Liver (tissue), 9 donors: Measurements from ENCODE around the gene HAUS7. TPM values are rescaled to one million over a fixed set of nuclear protein-coding genes. Genes with fewer than 3 reads are reported as not detected.

ENCODE experiments used
- DNase-seq: peaks from one replicate; pipeline ENCODE4 v3.0.0-alpha.2; 2017; ENCODE audit warnings: low spot score
- H3K27ac ChIP-seq, 2 donors: one replicate each; pipeline ENCODE4 v1.7.0; 2013; ENCODE audit warnings: inconsistent platforms in 2 of 2, low read length in 2 of 2, control low read depth in 1 of 2, low read depth in 1 of 2, mild to moderate bottlenecking in 1 of 2
- H3K27me3 ChIP-seq, 4 donors: one replicate each; pipeline versions ENCODE4 v1.6.1 to v1.7.0; 2013; ENCODE audit warnings: low read length in 3 of 4, inconsistent platforms in 1 of 4, mild to moderate bottlenecking in 1 of 4, moderate library complexity in 1 of 4; ENCODE audit not compliant: control insufficient read depth in 4 of 4, insufficient read depth in 4 of 4
- H3K36me3 ChIP-seq, 4 donors: one replicate each; pipeline versions ENCODE4 v1.6.1 to v1.7.0; 2013; ENCODE audit warnings: low read length in 3 of 4, mild to moderate bottlenecking in 3 of 4, low read depth in 1 of 4, moderate library complexity in 1 of 4; ENCODE audit not compliant: control insufficient read depth in 4 of 4, insufficient read depth in 3 of 4
- H3K4me1 ChIP-seq, 4 donors: one replicate each; pipeline versions ENCODE4 v1.6.1 to v1.7.0; 2013; ENCODE audit warnings: low read length in 3 of 4, mild to moderate bottlenecking in 3 of 4, moderate library complexity in 1 of 4; ENCODE audit not compliant: control insufficient read depth in 4 of 4, insufficient read depth in 4 of 4
- H3K4me3 ChIP-seq, 3 donors: one replicate each; pipeline versions ENCODE4 v1.6.1 to v1.7.0; 2013; ENCODE audit warnings: low read length in 3 of 3, control low read depth in 1 of 3, low read depth in 1 of 3, mild to moderate bottlenecking in 1 of 3
- H3K9ac ChIP-seq, 2 donors: one replicate each; pipeline ENCODE4 v1.7.0; 2013; ENCODE audit warnings: low read length in 2 of 2, mild to moderate bottlenecking in 2 of 2, moderate library complexity in 2 of 2, control low read depth in 1 of 2, low read depth in 1 of 2
- H3K9me3 ChIP-seq, 4 donors: one replicate each; pipeline versions ENCODE4 v1.6.1 to v1.7.0; 2013; ENCODE audit warnings: low read length in 3 of 4; ENCODE audit not compliant: control insufficient read depth in 4 of 4
- ATF3 ChIP-seq: IDR thresholded peaks from 2 replicates; pipeline ENCODE4 v1.6.1; 2016; ENCODE audit warnings: antibody characterized with exemption
- EGR1 ChIP-seq, 2 donors: IDR thresholded peaks; 2 replicates each; pipeline ENCODE4 v1.6.1; 2016 to 2018; ENCODE audit warnings: antibody characterized with exemption in 2 of 2, low read depth in 2 of 2
- FOXA1 ChIP-seq: IDR thresholded peaks from 2 replicates; pipeline ENCODE4 v1.6.1; 2016; ENCODE audit warnings: antibody characterized with exemption
- FOXA2 ChIP-seq: IDR thresholded peaks from 2 replicates; pipeline ENCODE4 v1.6.1; 2016; ENCODE audit warnings: antibody characterized with exemption
- GABPA ChIP-seq, 2 donors: IDR thresholded peaks in 1 of 2; conservative IDR thresholded peaks in 1 of 2; 2 replicates each; pipeline ENCODE4 v1.6.1; 2016; ENCODE audit warnings: antibody characterized with exemption in 2 of 2, mild to moderate bottlenecking in 1 of 2, moderate library complexity in 1 of 2
- HNF4A ChIP-seq, 2 donors: conservative IDR thresholded peaks; 2 replicates each; pipeline ENCODE4 v1.6.1; 2016; ENCODE audit warnings: antibody characterized with exemption in 2 of 2, mild to moderate bottlenecking in 2 of 2
- HNF4G ChIP-seq: IDR thresholded peaks from 2 replicates; pipeline ENCODE4 v1.6.1; 2016; ENCODE audit warnings: antibody characterized with exemption
- JUND ChIP-seq, 2 donors: IDR thresholded peaks; 2 replicates each; pipeline ENCODE4 v1.6.1; 2016; ENCODE audit warnings: antibody characterized with exemption in 2 of 2
- NR2F2 ChIP-seq: IDR thresholded peaks from 2 replicates; pipeline ENCODE4 v1.6.1; 2016; ENCODE audit warnings: antibody characterized with exemption
- RAD21 ChIP-seq, 2 donors: IDR thresholded peaks; 2 replicates each; pipeline ENCODE4 v1.6.1; 2016; ENCODE audit warnings: antibody characterized with exemption in 2 of 2, mild to moderate bottlenecking in 2 of 2
- RXRA ChIP-seq, 2 donors: IDR thresholded peaks; 2 replicates each; pipeline ENCODE4 v1.6.1; 2017 to 2018; ENCODE audit warnings: antibody characterized with exemption in 2 of 2, mild to moderate bottlenecking in 1 of 2
- SP1 ChIP-seq: IDR thresholded peaks from 2 replicates; pipeline ENCODE4 v1.6.1; 2018; ENCODE audit warnings: antibody characterized with exemption, mild to moderate bottlenecking
- TAF1 ChIP-seq: conservative IDR thresholded peaks from 2 replicates; pipeline ENCODE4 v1.6.1; 2016; ENCODE audit warnings: antibody characterized with exemption, mild to moderate bottlenecking
- YY1 ChIP-seq: IDR thresholded peaks from 2 replicates; pipeline ENCODE4 v1.6.1; 2016; ENCODE audit warnings: antibody characterized with exemption, mild to moderate bottlenecking
- ZBTB33 ChIP-seq: IDR thresholded peaks from 2 replicates; pipeline ENCODE4 v1.6.1; 2016; ENCODE audit warnings: antibody characterized with exemption
- WGBS: extraction: QIAGEN DNeasy Blood & Tissue Kit; methylation state at CpG from one replicate; pipeline ENCODE4 v1.1.7; 2013; 5-methylcytosine and 5-hydroxymethylcytosine counted together
- polyA plus RNA-seq, 2 donors: library from polyadenylated mRNA; stranded (reverse) in 1 of 2; unstranded in 1 of 2; fragments of 200-250 nt in 1 of 2; fragments of >200 nt in 1 of 2; fragmentation: Nextera tagmentation in 1 of 2; extraction: Ambion mirVana in 1 of 2; gene quantifications; one replicate each; pipeline versions ENCODE4 v1.2.1 to v1.2.3, GENCODE V29; 2013 to 2015
- total RNA-seq, 2 donors: library from RNA; depleted of rRNA; stranded (reverse); fragments of >200 nt; gene quantifications; one replicate each; pipeline ENCODE4 v1.2.3, GENCODE V29; 2014
- TF ChIP-seq, protein P1 (sequence below): IDR thresholded peaks from 2 replicates; pipeline ENCODE4 v1.6.1; 2016; ENCODE audit warnings: antibody characterized with exemption
- TF ChIP-seq, protein P2 (sequence below): fragments of 150-350 bp; IDR thresholded peaks from 2 replicates; pipeline ENCODE4 v1.5.1; 2017; ENCODE audit warnings: improper control_type of control experiment, low read depth, low read length; ENCODE audit not compliant: missing input control
- TF ChIP-seq, protein P3 (sequence below): IDR thresholded peaks from 2 replicates; pipeline ENCODE4 v1.6.1; 2016; ENCODE audit warnings: antibody characterized with exemption, mild to moderate bottlenecking
- donor health status: healthy.
- donor health status: healthy.
- donor health status: healthy.
- donor health status: healthy.
- donor health status: healthy.

Gene HAUS7
- total and polyA plus RNA-seq, 4 donors: 7.0 to 8.9 (median 7.8) TPM

GRCh38 chrX:153456161-153456560 lies 14.2 kb downstream of the HAUS7 start:
- H3K27ac ChIP-seq: no peak overlapping the region
- no peak for TF ChIP-seq JUND (IDR thresholded peaks at IDR 0.05)
- no peak for TF ChIP-seq TAF1
- no peak for TF ChIP-seq SP1
- no peak for TF ChIP-seq ZBTB33
- TF ChIP-seq FOXA1: no peak
- no peak for TF ChIP-seq EGR1 (IDR thresholded peaks at IDR 0.05; ENCODE audit: low read depth in 2 of 2)
- TF ChIP-seq HNF4A (conservative IDR thresholded peaks at IDR 0.05): no peak
- TF ChIP-seq HNF4G: no peak
- TF ChIP-seq YY1: no peak
- TF ChIP-seq, protein P1, sequence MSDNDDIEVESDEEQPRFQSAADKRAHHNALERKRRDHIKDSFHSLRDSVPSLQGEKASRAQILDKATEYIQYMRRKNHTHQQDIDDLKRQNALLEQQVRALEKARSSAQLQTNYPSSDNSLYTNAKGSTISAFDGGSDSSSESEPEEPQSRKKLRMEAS: no peak
- no peak for TF ChIP-seq NR2F2
- no peak for TF ChIP-seq ATF3
- no peak for TF ChIP-seq FOXA2
- no peak for TF ChIP-seq RAD21 (IDR thresholded peaks at IDR 0.05)
- TF ChIP-seq, protein P2, sequence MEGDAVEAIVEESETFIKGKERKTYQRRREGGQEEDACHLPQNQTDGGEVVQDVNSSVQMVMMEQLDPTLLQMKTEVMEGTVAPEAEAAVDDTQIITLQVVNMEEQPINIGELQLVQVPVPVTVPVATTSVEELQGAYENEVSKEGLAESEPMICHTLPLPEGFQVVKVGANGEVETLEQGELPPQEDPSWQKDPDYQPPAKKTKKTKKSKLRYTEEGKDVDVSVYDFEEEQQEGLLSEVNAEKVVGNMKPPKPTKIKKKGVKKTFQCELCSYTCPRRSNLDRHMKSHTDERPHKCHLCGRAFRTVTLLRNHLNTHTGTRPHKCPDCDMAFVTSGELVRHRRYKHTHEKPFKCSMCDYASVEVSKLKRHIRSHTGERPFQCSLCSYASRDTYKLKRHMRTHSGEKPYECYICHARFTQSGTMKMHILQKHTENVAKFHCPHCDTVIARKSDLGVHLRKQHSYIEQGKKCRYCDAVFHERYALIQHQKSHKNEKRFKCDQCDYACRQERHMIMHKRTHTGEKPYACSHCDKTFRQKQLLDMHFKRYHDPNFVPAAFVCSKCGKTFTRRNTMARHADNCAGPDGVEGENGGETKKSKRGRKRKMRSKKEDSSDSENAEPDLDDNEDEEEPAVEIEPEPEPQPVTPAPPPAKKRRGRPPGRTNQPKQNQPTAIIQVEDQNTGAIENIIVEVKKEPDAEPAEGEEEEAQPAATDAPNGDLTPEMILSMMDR: no peak
- no peak for TF ChIP-seq GABPA (IDR thresholded peaks at IDR 0.05 in 1 of 2, conservative IDR thresholded peaks at IDR 0.05 in 1 of 2)
- TF ChIP-seq, protein P3, sequence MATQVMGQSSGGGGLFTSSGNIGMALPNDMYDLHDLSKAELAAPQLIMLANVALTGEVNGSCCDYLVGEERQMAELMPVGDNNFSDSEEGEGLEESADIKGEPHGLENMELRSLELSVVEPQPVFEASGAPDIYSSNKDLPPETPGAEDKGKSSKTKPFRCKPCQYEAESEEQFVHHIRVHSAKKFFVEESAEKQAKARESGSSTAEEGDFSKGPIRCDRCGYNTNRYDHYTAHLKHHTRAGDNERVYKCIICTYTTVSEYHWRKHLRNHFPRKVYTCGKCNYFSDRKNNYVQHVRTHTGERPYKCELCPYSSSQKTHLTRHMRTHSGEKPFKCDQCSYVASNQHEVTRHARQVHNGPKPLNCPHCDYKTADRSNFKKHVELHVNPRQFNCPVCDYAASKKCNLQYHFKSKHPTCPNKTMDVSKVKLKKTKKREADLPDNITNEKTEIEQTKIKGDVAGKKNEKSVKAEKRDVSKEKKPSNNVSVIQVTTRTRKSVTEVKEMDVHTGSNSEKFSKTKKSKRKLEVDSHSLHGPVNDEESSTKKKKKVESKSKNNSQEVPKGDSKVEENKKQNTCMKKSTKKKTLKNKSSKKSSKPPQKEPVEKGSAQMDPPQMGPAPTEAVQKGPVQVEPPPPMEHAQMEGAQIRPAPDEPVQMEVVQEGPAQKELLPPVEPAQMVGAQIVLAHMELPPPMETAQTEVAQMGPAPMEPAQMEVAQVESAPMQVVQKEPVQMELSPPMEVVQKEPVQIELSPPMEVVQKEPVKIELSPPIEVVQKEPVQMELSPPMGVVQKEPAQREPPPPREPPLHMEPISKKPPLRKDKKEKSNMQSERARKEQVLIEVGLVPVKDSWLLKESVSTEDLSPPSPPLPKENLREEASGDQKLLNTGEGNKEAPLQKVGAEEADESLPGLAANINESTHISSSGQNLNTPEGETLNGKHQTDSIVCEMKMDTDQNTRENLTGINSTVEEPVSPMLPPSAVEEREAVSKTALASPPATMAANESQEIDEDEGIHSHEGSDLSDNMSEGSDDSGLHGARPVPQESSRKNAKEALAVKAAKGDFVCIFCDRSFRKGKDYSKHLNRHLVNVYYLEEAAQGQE: no peak
- no peak for TF ChIP-seq RXRA (IDR thresholded peaks at IDR 0.05)
- DNase-seq: no peak

More at GRCh38 chrX:153456161-153456560, 14.2 kb downstream of the HAUS7 start:
- Histone ChIP-seq H3K9ac (no peak overlapping the region), H3K4me3 (no peak overlapping the region), H3K36me3 (peaks cover 0 to 4% (median 3%) of the 10 kb centered on the region in 4 donors), H3K4me1 (no peaks in the 10 kb centered on the region), H3K27me3 (no peaks in the 10 kb centered on the region), H3K9me3 (no peaks in the 10 kb centered on the region)
- 94% methylated on average over 12 of the region's 12 CpGs for WGBS
